ENCODE measurements around the gene RASGRP2. TPM values are rescaled to one million over a fixed set of nuclear protein-coding genes. Genes with fewer than 3 reads are reported as not detected.

The RASGRP2 gene
- total RNA-seq, 4 donors from 2014 or later = 3.2 to 72.8 (median 23.3) TPM

DNA sequence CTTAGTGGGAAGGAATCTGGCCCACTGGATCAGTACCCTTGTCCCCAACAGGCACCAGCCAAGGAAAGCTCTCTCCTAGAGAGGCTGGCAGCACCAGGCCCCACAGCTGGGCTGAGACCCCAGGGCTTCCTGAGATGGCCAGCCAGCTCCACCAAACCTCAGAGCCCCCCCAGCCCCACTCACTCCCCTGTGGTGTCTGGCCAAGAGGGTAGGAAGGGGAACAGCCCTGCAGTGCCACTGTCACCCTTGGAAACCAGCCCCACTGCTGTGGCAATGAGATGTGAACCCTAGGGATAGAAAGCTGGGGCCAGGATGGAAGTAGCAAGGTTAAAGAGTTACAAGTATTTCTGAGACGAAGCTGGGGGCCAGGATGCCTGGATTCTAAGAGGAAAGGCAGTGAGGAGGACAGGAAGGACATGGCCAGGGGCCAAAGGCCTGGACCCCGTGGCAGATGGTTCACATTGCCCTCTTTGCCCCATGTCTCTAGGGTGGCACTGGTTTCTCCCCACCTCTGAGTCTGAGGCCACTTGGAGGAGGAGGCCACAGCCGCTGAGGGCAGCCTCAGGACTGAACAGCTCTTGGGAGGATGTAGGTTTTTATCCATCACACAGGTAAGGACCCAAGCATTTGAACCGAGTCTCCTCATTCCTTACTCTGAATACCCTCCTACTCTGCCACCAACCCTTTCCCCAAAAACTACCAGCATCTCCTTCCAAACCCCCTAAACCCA lies 49.8 kb downstream of the RASGRP2 start:
- H3K36me3 ChIP-seq = no peaks in the 10 kb centered on the region
- H3K27me3 ChIP-seq = no peaks in the 10 kb centered on the region
- no peak for DNase-seq
- H3K27ac ChIP-seq = no peak overlapping the region
- intact Hi-C loops (cut with DNase I; ENCODE audit: low total_unique reads) = no loop called here
- H3K4me3 ChIP-seq = no peak overlapping the region
- TF ChIP-seq, protein P1, sequence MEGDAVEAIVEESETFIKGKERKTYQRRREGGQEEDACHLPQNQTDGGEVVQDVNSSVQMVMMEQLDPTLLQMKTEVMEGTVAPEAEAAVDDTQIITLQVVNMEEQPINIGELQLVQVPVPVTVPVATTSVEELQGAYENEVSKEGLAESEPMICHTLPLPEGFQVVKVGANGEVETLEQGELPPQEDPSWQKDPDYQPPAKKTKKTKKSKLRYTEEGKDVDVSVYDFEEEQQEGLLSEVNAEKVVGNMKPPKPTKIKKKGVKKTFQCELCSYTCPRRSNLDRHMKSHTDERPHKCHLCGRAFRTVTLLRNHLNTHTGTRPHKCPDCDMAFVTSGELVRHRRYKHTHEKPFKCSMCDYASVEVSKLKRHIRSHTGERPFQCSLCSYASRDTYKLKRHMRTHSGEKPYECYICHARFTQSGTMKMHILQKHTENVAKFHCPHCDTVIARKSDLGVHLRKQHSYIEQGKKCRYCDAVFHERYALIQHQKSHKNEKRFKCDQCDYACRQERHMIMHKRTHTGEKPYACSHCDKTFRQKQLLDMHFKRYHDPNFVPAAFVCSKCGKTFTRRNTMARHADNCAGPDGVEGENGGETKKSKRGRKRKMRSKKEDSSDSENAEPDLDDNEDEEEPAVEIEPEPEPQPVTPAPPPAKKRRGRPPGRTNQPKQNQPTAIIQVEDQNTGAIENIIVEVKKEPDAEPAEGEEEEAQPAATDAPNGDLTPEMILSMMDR (IDR thresholded peaks at IDR 0.05) = no peak
- no peak for TF ChIP-seq POLR2A (IDR thresholded peaks at IDR 0.05)
- H3K9me3 ChIP-seq = no peaks in the 10 kb centered on the region
- no peaks in the 10 kb centered on the region for H3K4me1 ChIP-seq

DNA sequence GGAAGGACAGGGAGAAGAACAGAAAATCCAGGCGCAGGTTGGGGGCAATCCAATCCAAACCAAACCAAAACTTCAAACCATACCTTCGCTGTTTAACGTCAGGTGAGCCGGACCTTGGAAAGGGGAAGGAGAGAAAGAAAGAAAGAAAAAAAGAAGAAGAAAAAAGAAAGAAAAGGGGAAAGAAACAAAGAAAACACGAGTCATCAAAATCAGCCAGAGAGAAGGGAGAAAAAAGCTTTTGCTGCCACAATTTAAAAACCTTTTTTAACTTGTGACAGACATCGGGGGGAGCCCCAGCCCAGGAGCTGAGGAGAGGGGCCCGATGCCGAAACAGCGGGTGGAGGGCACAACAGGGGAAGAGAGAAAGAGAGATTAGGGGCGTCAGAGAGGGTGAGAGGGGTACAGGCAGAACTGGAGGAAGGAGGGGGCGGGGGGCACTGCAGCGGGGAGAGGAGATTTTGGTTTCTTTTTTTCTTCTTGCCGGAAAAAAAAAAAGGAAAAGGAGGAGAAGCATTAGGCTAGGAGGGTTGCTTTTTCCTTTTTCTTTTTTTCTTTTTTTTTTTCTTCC lies 51.1 kb downstream of the RASGRP2 start:
- H3K4me3 ChIP-seq = no peak overlapping the region

DNA sequence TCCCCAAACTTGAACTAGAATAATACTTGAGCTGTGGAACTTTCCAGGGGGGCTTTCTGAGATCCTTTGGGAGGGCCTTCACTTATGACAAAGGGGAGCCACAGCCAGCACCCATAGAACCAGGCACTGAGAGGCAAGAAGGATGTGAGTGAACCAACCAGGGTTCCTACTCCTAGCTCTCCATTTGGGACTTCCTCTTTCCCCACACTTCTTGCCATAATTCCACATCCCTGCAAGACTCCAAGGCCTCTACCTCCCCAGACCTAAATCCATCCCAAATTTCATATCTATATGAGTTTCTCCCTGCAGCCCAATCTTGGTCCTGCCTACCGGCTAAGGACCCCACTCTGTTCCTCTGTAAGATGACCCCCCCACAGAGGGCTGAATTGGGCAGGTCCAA lies 52.4 kb downstream of the RASGRP2 start:
- intact Hi-C loops (cut with DNase I; ENCODE audit: low total_unique reads) = no loop called here
- Histone ChIP-seq H3K27me3 (no peaks in the 10 kb centered on the region), H3K36me3 (no peaks in the 10 kb centered on the region), H3K4me3 (no peak overlapping the region), H3K27ac (no peak overlapping the region), H3K9me3 (no peaks in the 10 kb centered on the region), H3K4me1 (no peaks in the 10 kb centered on the region)
- no peak for DNase-seq
- TF ChIP-seq, protein P1 (IDR thresholded peaks at IDR 0.05) = no peak
- no peak for TF ChIP-seq POLR2A (IDR thresholded peaks at IDR 0.05)

More for the DNA sequence above, 51.1 kb downstream of the RASGRP2 start:
- Histone ChIP-seq H3K4me1 (no peaks in the 10 kb centered on the region), H3K9me3 (no peaks in the 10 kb centered on the region), H3K36me3 (no peaks in the 10 kb centered on the region), H3K27me3 (no peaks in the 10 kb centered on the region), H3K27ac (no peak overlapping the region)
- intact Hi-C loops (cut with DNase I; ENCODE audit: low total_unique reads) = no loop called here
- no peak for DNase-seq
- no peak for TF ChIP-seq POLR2A (IDR thresholded peaks at IDR 0.05)
- TF ChIP-seq, protein P1 (IDR thresholded peaks at IDR 0.05) = no peak

DNA sequence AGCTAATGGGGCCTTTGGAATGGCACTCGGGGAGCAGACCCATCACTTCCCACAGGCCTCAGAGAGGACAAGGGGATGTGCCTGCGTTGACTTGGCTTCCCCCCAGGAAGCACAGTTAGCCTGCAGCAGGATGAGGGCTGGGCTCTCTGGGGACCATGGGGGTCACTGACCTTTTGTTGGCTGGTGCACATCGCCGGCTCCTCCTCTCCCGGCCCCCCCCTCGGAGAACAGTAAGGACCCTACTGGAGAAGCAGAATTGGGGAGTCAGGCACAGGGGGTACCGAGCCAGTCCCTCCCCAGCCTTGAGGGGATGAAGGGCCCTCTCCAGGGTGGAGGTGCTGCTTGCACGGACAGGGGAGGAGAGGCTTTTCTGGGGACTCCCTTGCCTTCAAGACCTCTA lies 53.7 kb downstream of the RASGRP2 start:
- DNase-seq = no peak
- intact Hi-C loops (cut with DNase I; ENCODE audit: low total_unique reads) = no loop called here
- no peaks in the 10 kb centered on the region for H3K27me3 ChIP-seq
- no peaks in the 10 kb centered on the region for H3K9me3 ChIP-seq
- no peak overlapping the region for H3K4me3 ChIP-seq
- no peaks in the 10 kb centered on the region for H3K4me1 ChIP-seq
- no peak for TF ChIP-seq POLR2A (IDR thresholded peaks at IDR 0.05)
- TF ChIP-seq, protein P1 (IDR thresholded peaks at IDR 0.05) = no peak
- H3K27ac ChIP-seq = no peak overlapping the region
- H3K36me3 ChIP-seq = no peaks in the 10 kb centered on the region

DNA sequence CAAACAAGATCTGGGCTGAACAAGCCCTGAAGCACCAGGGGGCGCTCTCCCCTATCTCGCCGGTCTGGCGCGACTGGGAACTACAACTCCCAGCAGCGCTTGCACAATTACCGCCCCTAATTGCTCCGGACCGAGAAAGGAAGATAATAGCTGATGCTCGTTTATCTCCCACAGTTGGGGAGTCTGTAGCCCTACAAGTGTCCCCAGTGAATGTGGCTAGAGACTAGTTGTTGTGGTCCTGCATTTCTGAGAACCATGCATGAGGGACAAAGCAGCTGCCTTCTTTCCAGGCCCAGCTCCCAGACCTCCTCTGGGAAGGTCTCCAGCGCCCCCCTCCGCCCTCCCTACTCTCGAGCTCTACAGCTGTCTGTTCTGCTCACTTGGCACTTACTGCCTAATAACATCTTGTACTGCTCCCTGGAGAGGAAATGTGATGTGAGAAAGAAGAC lies 55.4 kb downstream of the RASGRP2 start:
- H3K9me3 ChIP-seq = no peaks in the 10 kb centered on the region
- peak overlapping the region; percentile 68 to 72 for H3K27ac ChIP-seq
- peak overlapping the region; percentile 18 to 35 for H3K4me3 ChIP-seq
- TF ChIP-seq POLR2A (IDR thresholded peaks at IDR 0.05) = peak in 1 of 2 donors; percentile 17
- TF ChIP-seq, protein P1 (IDR thresholded peaks at IDR 0.05) = peak; percentile 90 to 94 (median 93)
- no peaks in the 10 kb centered on the region for H3K27me3 ChIP-seq
- H3K36me3 ChIP-seq = no peaks in the 10 kb centered on the region
- peak; percentile 89 to 91 for DNase-seq
- intact Hi-C loops (cut with DNase I; ENCODE audit: low total_unique reads) = no loop called here
- H3K4me1 ChIP-seq = no peaks in the 10 kb centered on the region
